RWPE2 (cell line): Measurements from ENCODE around the gene STX8.
"Not testable (repeated sequence)": the region's sequence is repeated elsewhere in the genome, so short reads cannot be mapped to it uniquely, and the experiment has no call there.

Experiments
- ATAC-seq: fragments of 200-7000 bp; cut with Tn5 transposase; 3 replicates; pipeline ENCODE4 v1.9.1; 2021; ENCODE audit warnings: low read depth
- DNase-seq: peaks from one replicate; pipeline ENCODE4 v3.0.0-alpha.2; 2020; ENCODE audit warnings: low spot score
- H3K27ac ChIP-seq: fragments of 450-650 bp; 2 replicates; pipeline ENCODE4 v1.5.1; 2017; ENCODE audit warnings: mild to moderate bottlenecking; ENCODE audit not compliant: poor library complexity, severe bottlenecking
- H3K27me3 ChIP-seq: fragments of 250-450 bp; sonication (Bioruptor Pico); 2 replicates; pipeline ENCODE4 v1.5.1; 2021; ENCODE audit warnings: mild to moderate bottlenecking, moderate library complexity; ENCODE audit not compliant: insufficient read depth, poor library complexity, severe bottlenecking
- H3K36me3 ChIP-seq: fragments of 250-450 bp; sonication (Bioruptor Pico); 2 replicates; pipeline ENCODE4 v1.5.1; 2020; ENCODE audit warnings: low read depth, mild to moderate bottlenecking, moderate library complexity
- H3K4me1 ChIP-seq: fragments of 250-450 bp; sonication (Bioruptor Pico); 2 replicates; pipeline ENCODE4 v1.5.1; 2021; ENCODE audit warnings: mild to moderate bottlenecking, moderate library complexity; ENCODE audit not compliant: insufficient read depth, poor library complexity, severe bottlenecking
- H3K4me3 ChIP-seq: fragments of 250-450 bp; sonication (Bioruptor Pico); 2 replicates; pipeline ENCODE4 v1.5.1; 2021; ENCODE audit warnings: mild to moderate bottlenecking, moderate library complexity; ENCODE audit not compliant: severe bottlenecking
- H3K9me3 ChIP-seq: fragments of 250-450 bp; sonication (Bioruptor Pico); 2 replicates; pipeline ENCODE4 v1.5.1; 2021; ENCODE audit warnings: mild to moderate bottlenecking, moderate library complexity; ENCODE audit not compliant: severe bottlenecking
- CTCF ChIP-seq: fragments of 450-650 bp; IDR thresholded peaks from one replicate; pipeline ENCODE4 v1.5.1; 2017; ENCODE audit warnings: mild to moderate bottlenecking, moderate library complexity; ENCODE audit not compliant: poor library complexity, severe bottlenecking

STX8 gene

GRCh38 chr17:9456330-9456729 is 119.3 kb downstream of the STX8 start:
- no peak for DNase-seq
- H3K36me3 ChIP-seq, result no peaks in the 10 kb centered on the region
- H3K27ac ChIP-seq, result no peak overlapping the region
- no peaks in the 10 kb centered on the region for H3K4me1 ChIP-seq
- H3K9me3 ChIP-seq, result no peaks in the 10 kb centered on the region
- no peak for TF ChIP-seq CTCF
- no peaks in the 10 kb centered on the region for H3K27me3 ChIP-seq
- ATAC-seq, result no peak
- no peak overlapping the region for H3K4me3 ChIP-seq

- no peak for TF ChIP-seq CTCF
- H3K36me3 ChIP-seq, result no peaks in the 10 kb centered on the region
- no peak overlapping the region for H3K4me3 ChIP-seq
- ATAC-seq (no peak), DNase-seq (no peak)
- H3K27me3 ChIP-seq, result no peaks in the 10 kb centered on the region
- H3K4me1 ChIP-seq, result no peaks in the 10 kb centered on the region
- H3K27ac ChIP-seq, result no peak overlapping the region
- no peaks in the 10 kb centered on the region for H3K9me3 ChIP-seq
These were observed 123.7 kb downstream of the STX8 start for GRCh38 chr17:9451934-9452333.

- H3K36me3 ChIP-seq, H3K9me3 ChIP-seq, DNase-seq, H3K4me1 ChIP-seq, H3K4me3 ChIP-seq, H3K27me3 ChIP-seq, ATAC-seq, H3K27ac ChIP-seq: not testable (repeated sequence)
These were observed 128.3 kb downstream of the STX8 start for GRCh38 chr17:9447298-9447697.

GRCh38 chr17:9446528-9446927 is 129.1 kb downstream of the STX8 start:
- no peak overlapping the region for H3K27ac ChIP-seq
- H3K27me3 ChIP-seq, result no peaks in the 10 kb centered on the region
- DNase-seq (no peak), ATAC-seq (no peak)
- H3K4me1 ChIP-seq, result peaks cover 4% of the 10 kb centered on the region
- H3K9me3 ChIP-seq, result no peaks in the 10 kb centered on the region
- no peak overlapping the region for H3K4me3 ChIP-seq
- TF ChIP-seq CTCF, result no peak
- H3K36me3 ChIP-seq, result no peaks in the 10 kb centered on the region

GRCh38 chr17:9445424-9445823 is 130.2 kb downstream of the STX8 start:
- ATAC-seq (no peak), DNase-seq (no peak)
- Histone ChIP-seq H3K36me3 (no peaks in the 10 kb centered on the region), H3K4me3 (no peak overlapping the region), H3K4me1 (peaks cover 4% of the 10 kb centered on the region), H3K27ac (no peak overlapping the region), H3K9me3 (no peaks in the 10 kb centered on the region), H3K27me3 (no peaks in the 10 kb centered on the region)
- TF ChIP-seq CTCF, result no peak

GRCh38 chr17:9444687-9445086 is 130.9 kb downstream of the STX8 start:
- H3K4me1 ChIP-seq, result peaks cover 4% of the 10 kb centered on the region
- no peaks in the 10 kb centered on the region for H3K9me3 ChIP-seq
- DNase-seq (no peak), ATAC-seq (no peak)
- no peak for TF ChIP-seq CTCF
- H3K27me3 ChIP-seq, result no peaks in the 10 kb centered on the region
- H3K4me3 ChIP-seq, result no peak overlapping the region
- no peak overlapping the region for H3K27ac ChIP-seq
- H3K36me3 ChIP-seq, result no peaks in the 10 kb centered on the region
